Posterior vena cava (tissue), 2 donors: ENCODE results near the gene RSPH10B. TPM values are rescaled to one million over a fixed set of nuclear protein-coding genes. Genes with fewer than 3 reads are reported as not detected.
"Not testable (repeated sequence)": the region's sequence is repeated elsewhere in the genome, so short reads cannot be mapped to it uniquely, and the experiment has no call there.

ENCODE experiments used
- DNase-seq: peaks from one replicate; pipeline ENCODE4 v3.0.0-alpha.2; 2020; ENCODE audit warnings: low spot score
- intact Hi-C, 2 donors: fragments of 100-400 bp; cut with DNase I; formaldehyde crosslinking; loops; one replicate each; pipeline versions ENCODE4 v1.14.1 to v1.14.2; 2022 to 2023
- total RNA-seq, 2 donors: library from RNA; stranded (reverse); fragmentation: NEBNext Ultra II Directional; extraction: Animal tissue kit (Norgen Biotek cat#: 25700); gene quantifications; one replicate each; pipeline ENCODE4 v1.2.1, GENCODE V29; 2021
- donor health status: DM: yes; HTN: yes; CAD: no.
- donor health status: DM: yes; HTN: yes; CAD: no.

Gene RSPH10B
- total RNA-seq, 2 donors from 2014 or later, result not detected

- intact Hi-C loops, result not testable (repeated sequence)
These were observed 38.4 kb downstream of the RSPH10B start for GRCh38 chr7:5931905-5932644.

GRCh38 chr7:5931250-5931649 lies 39.2 kb downstream of the RSPH10B start:
- DNase-seq, result peak; percentile 81
- intact Hi-C loops, result not testable (repeated sequence)

More at GRCh38 chr7:5931905-5932644, 38.4 kb downstream of the RSPH10B start:
- peak; percentile 58 for DNase-seq

- DNase-seq, intact Hi-C loops: not testable (repeated sequence)
These were observed 40.2 kb downstream of the RSPH10B start for GRCh38 chr7:5930290-5930689.

GRCh38 chr7:5926263-5926870 lies 44.1 kb downstream of the RSPH10B start:
- DNase-seq, intact Hi-C loops: not testable (repeated sequence)

- intact Hi-C loops, DNase-seq: not testable (repeated sequence)
These were observed 45.9 kb downstream of the RSPH10B start for GRCh38 chr7:5924630-5925029.

- DNase-seq, intact Hi-C loops: not testable (repeated sequence)
These were observed 46.3 kb downstream of the RSPH10B start for GRCh38 chr7:5924180-5924579.

GRCh38 chr7:5916529-5916928 lies 54.0 kb downstream of the RSPH10B start:
- DNase-seq, intact Hi-C loops: not testable (repeated sequence)

- intact Hi-C loops, result not testable (repeated sequence)
These were observed 61.7 kb downstream of the RSPH10B start for GRCh38 chr7:5908835-5909234.

GRCh38 chr7:5904726-5905125 lies 65.8 kb downstream of the RSPH10B start:
- intact Hi-C loops, DNase-seq: not testable (repeated sequence)

More at GRCh38 chr7:5908835-5909234, 61.7 kb downstream of the RSPH10B start:
- DNase-seq, result not testable (repeated sequence)

- DNase-seq, intact Hi-C loops: not testable (repeated sequence)
These were observed 67.5 kb downstream of the RSPH10B start for GRCh38 chr7:5903002-5903401.

- DNase-seq, result peak; percentile 94
- intact Hi-C loops, result not testable (repeated sequence)
These were observed 71.8 kb downstream of the RSPH10B start, which contains the start of gene CCZ1 for GRCh38 chr7:5898480-5899224. TSS of gene CCZ1 (plus strand) at chr7:5898733. CDS start at chr7:5898800, 67 bp downstream.

- DNase-seq, intact Hi-C loops: not testable (repeated sequence)
These were observed 73.0 kb downstream of the RSPH10B start for GRCh38 chr7:5897369-5897919.

GRCh38 chr7:5892498-5892897 lies 78.0 kb downstream of the RSPH10B start:
- intact Hi-C loops, result no loop called here
- no peak for DNase-seq

GRCh38 chr7:5890244-5890643 lies 80.2 kb downstream of the RSPH10B start:
- DNase-seq, intact Hi-C loops: not testable (repeated sequence)

GRCh38 chr7:5888021-5888420 lies 82.5 kb downstream of the RSPH10B start:
- DNase-seq, intact Hi-C loops: not testable (repeated sequence)

GRCh38 chr7:5884431-5884830 lies 86.1 kb downstream of the RSPH10B start:
- DNase-seq, intact Hi-C loops: not testable (repeated sequence)

- intact Hi-C loops, DNase-seq: not testable (repeated sequence)
These were observed 90.4 kb downstream of the RSPH10B start for GRCh38 chr7:5880106-5880505.

GRCh38 chr7:5879591-5879990 lies 90.9 kb downstream of the RSPH10B start:
- intact Hi-C loops, result loop anchor here in 1 of 2 donors (10.0 kb wide), 1 partner anchor 1685 kb away; no protein-coding TSS in a partner anchor

More at GRCh38 chr7:5879591-5879990, 90.9 kb downstream of the RSPH10B start:
- not testable (repeated sequence) for DNase-seq
